ENCODE results near the gene JAG2.

JAG2 gene

DNA sequence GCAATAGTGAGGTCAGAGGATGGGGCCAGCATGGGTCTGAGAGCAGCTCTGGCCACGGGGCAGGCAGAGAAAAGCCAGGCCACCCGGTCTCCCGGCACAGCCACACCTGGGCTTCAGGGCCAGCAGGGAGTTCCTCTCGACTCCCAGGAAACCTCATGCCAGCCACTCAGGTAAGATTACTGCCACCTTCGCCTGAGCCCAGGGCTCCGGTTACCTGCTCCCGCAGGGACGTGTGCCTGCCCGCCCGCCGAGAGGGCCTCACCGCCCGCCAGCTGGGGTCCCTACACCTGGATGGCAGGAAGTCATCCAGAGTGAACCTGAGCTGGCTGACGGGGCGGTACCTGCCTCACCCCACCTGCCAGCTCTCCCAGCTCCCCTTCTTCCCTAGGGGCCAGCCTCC is 7.3 kb downstream of the JAG2 start:
- Histone ChIP-seq H3K18ac (ENCODE audit: low read length) (no peak overlapping the region), H3K9ac (ENCODE audit: low read length) (no peak overlapping the region), H3K36me3 (ENCODE audit: control insufficient read depth in 1 of 2, insufficient read depth in 2 of 2, low read length in 2 of 2) (no peaks in the 10 kb centered on the region), H4K8ac (ENCODE audit: low read depth, low read length) (no peak overlapping the region), H2BK12ac (ENCODE audit: low read length) (no peak overlapping the region), H3K4ac (ENCODE audit: low read depth, low read length) (no peak overlapping the region), H3K79me1 (ENCODE audit: low read length) (no peaks in the 10 kb centered on the region), H2AK5ac (ENCODE audit: low read length) (no peak overlapping the region), H3K23ac (ENCODE audit: low read length) (no peak overlapping the region), H2BK5ac (ENCODE audit: low read depth, low read length, poor library complexity) (no peak overlapping the region), H3K9me3 (ENCODE audit: insufficient read depth, low read depth, low read length) (peaks cover 11% of the 10 kb centered on the region), H3K27ac (ENCODE audit: low read depth, low read length) (no peak overlapping the region), H4K12ac (ENCODE audit: low read depth, low read length) (no peak overlapping the region), H2BK120ac (ENCODE audit: insufficient read depth, low read length, poor library complexity) (no peak overlapping the region), H3K4me1 (ENCODE audit: control insufficient read depth in 1 of 2, insufficient read depth in 2 of 2, low read length in 2 of 2) (no peaks in the 10 kb centered on the region), H4K91ac (ENCODE audit: low read depth, low read length) (no peak overlapping the region), H3K4me3 (ENCODE audit: low read depth, low read length) (peak overlapping the region; percentile 9), H3K79me2 (ENCODE audit: control insufficient read depth, insufficient read depth, low read length, poor library complexity) (no peaks in the 10 kb centered on the region), H2AFZ (ENCODE audit: insufficient read depth, low read length, poor library complexity) (no peak overlapping the region), H3K4me2 (ENCODE audit: low read length) (no peak overlapping the region), H3K27me3 (ENCODE audit: insufficient read depth, low read length) (no peaks in the 10 kb centered on the region), H3K14ac (ENCODE audit: low read length) (no peak overlapping the region)
- peak in 1 of 2 donors; percentile 26 for DNase-seq
- no CpG with 5 or more reads among the region's 15 CpGs for WGBS (ENCODE audit: extremely low coverage, insufficient coverage, insufficient read length)

DNA sequence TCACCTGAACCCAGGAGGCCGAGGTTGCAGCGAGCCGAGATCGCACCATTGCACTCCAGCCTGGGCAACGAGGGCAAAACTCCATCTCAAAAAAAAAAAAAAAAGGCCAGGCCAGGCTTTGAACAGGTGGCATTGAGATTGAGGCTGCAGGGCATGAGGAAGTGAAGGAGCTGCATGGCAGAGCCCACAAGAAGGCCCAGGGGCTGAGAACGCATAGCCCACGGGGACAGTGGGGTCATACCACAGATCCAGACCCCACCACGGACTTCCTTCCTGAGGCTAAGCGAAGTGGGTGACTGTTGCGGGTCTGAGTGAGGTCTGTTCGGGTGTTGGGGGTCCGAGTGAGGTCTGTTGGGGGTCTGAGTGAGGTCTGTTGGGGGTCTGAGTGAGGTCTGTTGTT is 7.8 kb downstream of the JAG2 start:
- Histone ChIP-seq H3K36me3 (ENCODE audit: control insufficient read depth in 1 of 2, insufficient read depth in 2 of 2, low read length in 2 of 2) (no peaks in the 10 kb centered on the region), H3K4me1 (ENCODE audit: control insufficient read depth in 1 of 2, insufficient read depth in 2 of 2, low read length in 2 of 2) (no peaks in the 10 kb centered on the region), H3K23ac (ENCODE audit: low read length) (no peak overlapping the region), H3K4me2 (ENCODE audit: low read length) (no peak overlapping the region), H3K9ac (ENCODE audit: low read length) (no peak overlapping the region), H3K27ac (ENCODE audit: low read depth, low read length) (no peak overlapping the region), H3K79me2 (ENCODE audit: control insufficient read depth, insufficient read depth, low read length, poor library complexity) (no peaks in the 10 kb centered on the region), H3K18ac (ENCODE audit: low read length) (no peak overlapping the region), H2BK12ac (ENCODE audit: low read length) (no peak overlapping the region), H3K4ac (ENCODE audit: low read depth, low read length) (no peak overlapping the region), H3K27me3 (ENCODE audit: insufficient read depth, low read length) (no peaks in the 10 kb centered on the region), H3K4me3 (ENCODE audit: low read depth, low read length) (no peak overlapping the region), H3K79me1 (ENCODE audit: low read length) (no peaks in the 10 kb centered on the region), H4K8ac (ENCODE audit: low read depth, low read length) (no peak overlapping the region), H3K14ac (ENCODE audit: low read length) (no peak overlapping the region), H2BK120ac (ENCODE audit: insufficient read depth, low read length, poor library complexity) (no peak overlapping the region), H3K9me3 (ENCODE audit: insufficient read depth, low read depth, low read length) (peaks cover 11% of the 10 kb centered on the region), H4K12ac (ENCODE audit: low read depth, low read length) (no peak overlapping the region), H2BK5ac (ENCODE audit: low read depth, low read length, poor library complexity) (no peak overlapping the region), H2AFZ (ENCODE audit: insufficient read depth, low read length, poor library complexity) (no peak overlapping the region), H2AK5ac (ENCODE audit: low read length) (no peak overlapping the region), H4K91ac (ENCODE audit: low read depth, low read length) (no peak overlapping the region)
- no CpG with 5 or more reads among the region's 12 CpGs for WGBS (ENCODE audit: extremely low coverage, insufficient coverage, insufficient read length)
- DNase-seq: no peak

DNA sequence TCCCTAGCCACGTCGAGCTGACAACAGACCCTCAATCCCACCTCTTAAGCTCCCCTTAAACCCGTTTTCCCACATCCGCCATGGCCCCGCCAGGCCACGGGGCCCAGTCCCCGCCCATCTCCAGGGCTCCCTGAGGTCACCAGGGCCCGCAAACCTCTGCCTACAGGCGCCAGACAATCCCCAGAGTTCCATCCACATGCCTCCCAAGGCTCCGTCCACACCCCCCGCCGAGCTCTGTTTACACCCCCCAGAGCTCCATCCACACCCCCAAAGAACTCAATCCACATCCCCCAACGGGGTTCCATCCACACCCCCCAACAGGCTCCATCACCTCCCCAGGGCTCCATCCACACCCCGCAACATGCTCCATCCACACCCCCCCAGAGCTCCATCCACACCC is 9.2 kb downstream of the JAG2 start:
- H3K36me3 ChIP-seq (ENCODE audit: control insufficient read depth in 1 of 2, insufficient read depth in 2 of 2, low read length in 2 of 2): no peaks in the 10 kb centered on the region
- no peaks in the 10 kb centered on the region for H3K79me1 ChIP-seq (ENCODE audit: low read length)
- H3K18ac ChIP-seq (ENCODE audit: low read length): no peak overlapping the region
- no peak overlapping the region for H3K4ac ChIP-seq (ENCODE audit: low read depth, low read length)
- no CpG with 5 or more reads among the region's 14 CpGs for WGBS (ENCODE audit: extremely low coverage, insufficient coverage, insufficient read length)
- H3K9ac ChIP-seq (ENCODE audit: low read length): no peak overlapping the region
- H4K8ac ChIP-seq (ENCODE audit: low read depth, low read length): no peak overlapping the region
- H4K12ac ChIP-seq (ENCODE audit: low read depth, low read length): no peak overlapping the region
- no peak overlapping the region for H3K4me2 ChIP-seq (ENCODE audit: low read length)
- no peak overlapping the region for H2BK12ac ChIP-seq (ENCODE audit: low read length)
- no peak overlapping the region for H3K4me3 ChIP-seq (ENCODE audit: low read depth, low read length)
- no peaks in the 10 kb centered on the region for H3K79me2 ChIP-seq (ENCODE audit: control insufficient read depth, insufficient read depth, low read length, poor library complexity)
- H3K4me1 ChIP-seq (ENCODE audit: control insufficient read depth in 1 of 2, insufficient read depth in 2 of 2, low read length in 2 of 2): no peaks in the 10 kb centered on the region
- H3K23ac ChIP-seq (ENCODE audit: low read length): no peak overlapping the region
- no peak overlapping the region for H2AK5ac ChIP-seq (ENCODE audit: low read length)
- H3K27me3 ChIP-seq (ENCODE audit: insufficient read depth, low read length): no peaks in the 10 kb centered on the region
- no peak overlapping the region for H4K91ac ChIP-seq (ENCODE audit: low read depth, low read length)
- H2BK5ac ChIP-seq (ENCODE audit: low read depth, low read length, poor library complexity): no peak overlapping the region
- no peak overlapping the region for H3K14ac ChIP-seq (ENCODE audit: low read length)
- H3K9me3 ChIP-seq (ENCODE audit: insufficient read depth, low read depth, low read length): peaks cover 7% of the 10 kb centered on the region
- no peak overlapping the region for H2BK120ac ChIP-seq (ENCODE audit: insufficient read depth, low read length, poor library complexity)
- H3K27ac ChIP-seq (ENCODE audit: low read depth, low read length): no peak overlapping the region
- DNase-seq: no peak
- no peak overlapping the region for H2AFZ ChIP-seq (ENCODE audit: insufficient read depth, low read length, poor library complexity)

DNA sequence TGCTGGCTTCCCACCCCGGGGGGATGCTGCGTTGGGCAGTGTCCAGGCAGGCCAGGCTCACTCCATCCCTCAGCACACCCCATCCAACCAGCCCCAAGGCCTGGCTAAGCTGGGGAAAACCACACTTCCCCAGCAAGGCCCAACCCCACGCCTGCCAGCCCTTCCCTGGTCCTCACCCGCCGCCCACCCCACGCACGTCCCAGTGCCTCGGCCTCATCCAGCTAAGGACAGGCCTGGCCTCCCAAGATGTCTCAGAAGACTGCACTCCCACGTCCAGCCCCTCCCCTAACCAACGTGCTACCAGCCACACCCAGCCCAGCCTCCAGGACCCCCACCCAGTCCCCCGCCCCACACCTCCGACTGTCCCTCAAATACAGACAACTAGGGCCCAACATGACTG is 9.8 kb downstream of the JAG2 start:
- H3K9me3 ChIP-seq (ENCODE audit: insufficient read depth, low read depth, low read length): peaks cover 5% of the 10 kb centered on the region
- no peak overlapping the region for H3K14ac ChIP-seq (ENCODE audit: low read length)
- H3K18ac ChIP-seq (ENCODE audit: low read length): no peak overlapping the region
- H3K79me2 ChIP-seq (ENCODE audit: control insufficient read depth, insufficient read depth, low read length, poor library complexity): no peaks in the 10 kb centered on the region
- no peak overlapping the region for H3K9ac ChIP-seq (ENCODE audit: low read length)
- no peaks in the 10 kb centered on the region for H3K27me3 ChIP-seq (ENCODE audit: insufficient read depth, low read length)
- no peak overlapping the region for H3K4ac ChIP-seq (ENCODE audit: low read depth, low read length)
- H2AK5ac ChIP-seq (ENCODE audit: low read length): no peak overlapping the region
- no peak overlapping the region for H4K91ac ChIP-seq (ENCODE audit: low read depth, low read length)
- no peak overlapping the region for H2BK12ac ChIP-seq (ENCODE audit: low read length)
- DNase-seq: no peak
- no CpG with 5 or more reads among the region's 12 CpGs for WGBS (ENCODE audit: extremely low coverage, insufficient coverage, insufficient read length)
- H3K36me3 ChIP-seq (ENCODE audit: control insufficient read depth in 1 of 2, insufficient read depth in 2 of 2, low read length in 2 of 2): no peaks in the 10 kb centered on the region
- no peak overlapping the region for H3K23ac ChIP-seq (ENCODE audit: low read length)
- no peak overlapping the region for H3K4me2 ChIP-seq (ENCODE audit: low read length)
- no peak overlapping the region for H3K4me3 ChIP-seq (ENCODE audit: low read depth, low read length)
- no peak overlapping the region for H4K12ac ChIP-seq (ENCODE audit: low read depth, low read length)
- H3K4me1 ChIP-seq (ENCODE audit: control insufficient read depth in 1 of 2, insufficient read depth in 2 of 2, low read length in 2 of 2): no peaks in the 10 kb centered on the region
- no peaks in the 10 kb centered on the region for H3K79me1 ChIP-seq (ENCODE audit: low read length)
- no peak overlapping the region for H2AFZ ChIP-seq (ENCODE audit: insufficient read depth, low read length, poor library complexity)
- no peak overlapping the region for H3K27ac ChIP-seq (ENCODE audit: low read depth, low read length)
- H2BK5ac ChIP-seq (ENCODE audit: low read depth, low read length, poor library complexity): no peak overlapping the region
- no peak overlapping the region for H2BK120ac ChIP-seq (ENCODE audit: insufficient read depth, low read length, poor library complexity)
- H4K8ac ChIP-seq (ENCODE audit: low read depth, low read length): no peak overlapping the region

All from trophoblast cell (in vitro differentiated cells and primary cell).